Measurements from ENCODE around the gene PSMD4.

PSMD4 gene

DNA sequence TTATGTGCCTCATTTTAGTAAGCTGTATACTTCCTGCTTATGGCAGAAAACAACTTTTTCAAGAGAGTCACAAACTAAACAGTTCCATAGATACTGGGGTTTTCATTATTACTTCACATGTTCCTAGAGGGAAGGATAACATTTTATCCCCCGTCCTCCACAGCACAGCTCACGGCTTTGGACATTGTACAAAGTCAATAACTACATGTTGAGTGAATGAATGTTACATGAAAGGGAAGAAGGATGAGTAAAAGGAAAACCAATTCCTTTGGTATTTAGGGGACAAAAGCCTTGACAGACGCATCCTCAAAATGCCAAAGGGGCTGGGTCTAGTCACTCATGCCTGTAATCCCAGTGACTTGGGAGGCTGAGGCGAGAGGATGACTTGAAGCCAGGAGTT, 57.9 kb downstream of the PSMD4 start:
- H3K27ac Mint-ChIP-seq, result peak overlapping the region; percentile 97 to 99
- ATAC-seq (no peak), DNase-seq (no peak)
- no peaks in the 10 kb centered on the region for H3K27me3 Mint-ChIP-seq
- no peak overlapping the region for H3K4me3 Mint-ChIP-seq
- H3K9me3 Mint-ChIP-seq, result no peaks in the 10 kb centered on the region
- H3K4me1 Mint-ChIP-seq, result peaks cover 50% of the 10 kb centered on the region

- H3K27me3 Mint-ChIP-seq, result no peaks in the 10 kb centered on the region
- peak overlapping the region; percentile 97 to 99 for H3K27ac Mint-ChIP-seq
- no peak overlapping the region for H3K4me3 Mint-ChIP-seq
- ATAC-seq (no peak), DNase-seq (no peak)
- no peaks in the 10 kb centered on the region for H3K9me3 Mint-ChIP-seq
- H3K4me1 Mint-ChIP-seq, result peaks cover 50% of the 10 kb centered on the region
Observed at GRCh38 chr1:151312826-151313225, 58.3 kb downstream of the PSMD4 start.

DNA sequence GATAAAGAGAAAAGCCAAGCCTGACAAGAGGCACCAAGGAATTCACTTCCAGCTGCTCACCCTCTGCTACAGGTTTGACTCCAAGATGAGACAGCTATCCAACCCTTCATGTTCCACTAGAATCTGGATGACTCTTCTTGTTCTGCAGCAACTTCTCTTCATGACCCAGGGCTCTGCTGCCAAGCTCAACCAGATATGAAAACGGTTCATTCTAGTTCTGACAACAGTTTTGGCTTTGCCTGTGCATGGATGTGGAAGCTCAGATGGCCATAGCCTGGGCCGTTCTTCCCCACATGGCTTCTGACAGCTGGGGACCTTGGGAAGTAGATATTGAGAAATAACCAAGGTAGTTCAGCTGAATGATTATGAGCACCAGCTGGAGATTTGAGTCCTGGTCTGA, 59.0 kb downstream of the PSMD4 start:
- ATAC-seq (no peak), DNase-seq (no peak)
- peak overlapping the region in 1 of 2 donors; percentile 48 for H3K27ac Mint-ChIP-seq
- no peaks in the 10 kb centered on the region for H3K27me3 Mint-ChIP-seq
- no peaks in the 10 kb centered on the region for H3K9me3 Mint-ChIP-seq
- H3K4me1 Mint-ChIP-seq, result peaks cover 50% of the 10 kb centered on the region
- H3K4me3 Mint-ChIP-seq, result no peak overlapping the region

DNA sequence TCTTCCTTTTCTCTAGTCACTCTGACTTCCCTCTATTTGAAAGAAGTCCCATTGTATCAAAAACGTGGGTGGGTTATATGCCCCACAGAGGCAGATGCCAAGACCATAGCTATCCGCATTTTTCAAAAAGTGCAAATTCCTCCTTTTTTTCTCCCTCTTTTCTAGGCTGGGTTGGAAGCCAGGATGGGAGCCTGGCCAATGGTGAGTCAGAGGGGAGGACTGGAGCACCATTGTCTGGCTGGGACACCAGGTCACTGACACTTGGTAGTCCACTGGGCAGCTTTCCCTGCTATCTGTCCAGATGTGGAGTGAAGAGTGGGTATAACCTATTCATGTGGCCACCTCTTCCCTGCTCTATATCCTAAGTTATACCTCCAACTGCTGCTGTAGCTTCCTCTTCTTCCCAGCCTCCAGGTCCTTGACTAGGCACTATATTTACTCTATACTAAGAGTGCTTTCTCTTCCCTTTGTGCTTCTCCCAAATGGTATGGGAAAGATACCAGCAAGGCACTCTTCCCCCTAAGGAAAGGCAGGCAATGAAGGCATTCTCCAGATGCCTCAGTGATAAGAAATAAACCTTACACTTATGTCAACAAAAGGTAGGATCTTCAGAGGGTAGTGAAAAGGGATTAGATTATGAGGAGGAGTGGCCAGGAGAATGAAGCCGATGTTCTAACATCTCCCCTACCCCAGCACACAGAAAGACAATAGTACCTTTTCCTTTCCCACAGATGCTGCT, 59.8 kb downstream of the PSMD4 start:
- peak overlapping the region in 1 of 2 donors; percentile 80 for H3K27ac Mint-ChIP-seq
- no peak overlapping the region for H3K4me3 Mint-ChIP-seq
- peaks cover 50% of the 10 kb centered on the region for H3K4me1 Mint-ChIP-seq

GRCh38 chr1:151315565-151316235, 61.2 kb downstream of the PSMD4 start:
- DNase-seq (no peak), ATAC-seq (no peak)
- H3K4me1 Mint-ChIP-seq, result peaks cover 44% of the 10 kb centered on the region
- no peaks in the 10 kb centered on the region for H3K9me3 Mint-ChIP-seq
- no peaks in the 10 kb centered on the region for H3K27me3 Mint-ChIP-seq
- peak overlapping the region in 1 of 2 donors; percentile 77 for H3K27ac Mint-ChIP-seq
- H3K4me3 Mint-ChIP-seq, result no peak overlapping the region

More for the DNA sequence above, 59.8 kb downstream of the PSMD4 start:
- DNase-seq, result no peak
- ATAC-seq, result no peak
- H3K27me3 Mint-ChIP-seq, result no peaks in the 10 kb centered on the region
- no peaks in the 10 kb centered on the region for H3K9me3 Mint-ChIP-seq
